ENCODE results near the gene RFX1. TPM values are rescaled to one million over a fixed set of nuclear protein-coding genes. Genes with fewer than 3 reads are reported as not detected.

The RFX1 gene
- total and polyA plus RNA-seq, 9 of the 15 experiments (the other 6 are each of a cell fraction or from before 2014, with no cell fraction given), result 0.14 to 19.3 (median 1.2) TPM

- Histone ChIP-seq H3K79me2 (ENCODE audit: control insufficient read depth, insufficient read depth, low read length) (no peaks in the 10 kb centered on the region), H3K4me2 (ENCODE audit: insufficient read depth, low read length) (no peak overlapping the region), H3K9me3 (replicated peaks; ENCODE audit: control insufficient read depth, insufficient read depth, low read depth, low read length) (no peaks in the 10 kb centered on the region), H3K27ac (ENCODE audit: extremely low read depth, low read depth, low read length) (no peak overlapping the region), H3K4me1 (replicated peaks in 1 of 2; ENCODE audit: control insufficient read depth in 2 of 2, insufficient read depth in 2 of 2, low read length in 2 of 2) (peaks cover 7 to 71% of the 10 kb centered on the region in 2 experiments; a peak in 4 of 5 replicates), H3K9me1 (ENCODE audit: control insufficient read depth, insufficient read depth, low read length) (no peaks in the 10 kb centered on the region), H2AFZ (ENCODE audit: low read depth, low read length) (no peak overlapping the region), H3K27me3 (ENCODE audit: control insufficient read depth in 2 of 2, insufficient read depth in 2 of 2, low read length in 2 of 2) (no peaks in the 10 kb centered on the region), H4K20me1 (replicated peaks; ENCODE audit: control insufficient read depth, insufficient read depth, low read length) (no peaks in the 10 kb centered on the region), H3K4me3 (no peak overlapping the region), H3K36me3 (ENCODE audit: control insufficient read depth, insufficient read depth, low read length) (peaks cover 84% of the 10 kb centered on the region), H3K9ac (ENCODE audit: insufficient read depth in 1 of 2, low read depth in 2 of 2, low read length in 2 of 2) (peak overlapping the region in 1 of 2 experiments; percentile 64; a peak in 1 of 4 replicates)
- 90% methylated on average over 26 of the region's 27 CpGs for WGBS (ENCODE audit: insufficient coverage, low coverage, missing lambda C conversion rate)
- BruUV-seq (replicated peaks), result TSS peak; percentile 36
- CTCF ChIA-PET (ENCODE audit: low intra/inter-chr PET ratio), result no interaction called here
- FAIRE-seq, result no peak
- intact Hi-C loops (cut with micrococcal nuclease), result loop anchor here (10.0 kb wide), 1 partner anchor 75 kb away; the partner anchor contains the start of gene IL27RA
- POLR2A ChIA-PET, result interaction anchor here (0.5 to 1.0 kb wide), 4 partner anchors 16 to 25 kb away, joined by 3 read pairs; no protein-coding TSS in a partner anchor
- in situ Hi-C loops (cut with MboI), result no loop called here
- DNase-seq (ENCODE audit: extremely low read depth in 1 of 4, low spot score in 3 of 4), result peak; percentile 30 to 66 (median 62)
- peak; percentile 69 for ATAC-seq
- TF ChIP-seq ZNF778 (CRISPR knock-in tag; IDR thresholded peaks at IDR 0.05) (no peak), SUPT5H (IDR thresholded peaks at IDR 0.05) (no peak), TAF1 (IDR thresholded peaks at IDR 0.05; ENCODE audit: control insufficient read depth, extremely low read depth, insufficient read depth, low read length, severe bottlenecking) (no peak), POU5F1 (IDR thresholded peaks at IDR 0.05; ENCODE audit: borderline replicate concordance, low read depth, low read length, partially characterized antibody) (no peak), ZBTB43 (CRISPR knock-in tag; IDR thresholded peaks at IDR 0.05) (no peak), ZNF274 (IDR thresholded peaks at IDR 0.05; ENCODE audit: borderline replicate concordance, low read depth, low read length) (no peak), ZNF740 (CRISPR knock-in tag; IDR thresholded peaks at IDR 0.05) (peak; percentile 30; the same call in 1 of the 2 replicates), ZNF740 (tag; IDR thresholded peaks at IDR 0.05) (no peak; a peak in 1 of 4 replicates), SMAD1 (IDR thresholded peaks at IDR 0.05; ENCODE audit: low read depth, low read length, partially characterized antibody) (no peak), CTCF (IDR thresholded peaks at IDR 0.05 in 2 of 3, conservative IDR thresholded peaks at IDR 0.05 in 1 of 3; ENCODE audit: insufficient read depth in 2 of 3, low read depth in 1 of 3, low read length in 3 of 3) (peak; percentile 46 to 54 (median 48)), CBFB (CRISPR knock-in tag; IDR thresholded peaks at IDR 0.05) (no peak), ZNF507 (tag; conservative IDR thresholded peaks at IDR 0.05) (no peak), RHOXF2B (CRISPR knock-in tag; conservative IDR thresholded peaks at IDR 0.05) (no peak), POLR2B (IDR thresholded peaks at IDR 0.05; ENCODE audit: low read depth, partially characterized antibody) (peak; percentile 17), NFIC (IDR thresholded peaks at IDR 0.05) (no peak), TFAP4 (CRISPR knock-in tag; IDR thresholded peaks at IDR 0.05; ENCODE audit: borderline replicate concordance) (no peak)
Observed at GRCh38 chr19:13959962-13960862, 45.9 kb downstream of the RFX1 start.
